ENCODE results near the gene PLXDC2. TPM values are rescaled to one million over a fixed set of nuclear protein-coding genes. Genes with fewer than 3 reads are reported as not detected.

The PLXDC2 gene
- total RNA-seq, 1 donor from 2014 or later = 94.1 TPM

GRCh38 chr10:19869370-19869769, 53.1 kb downstream of the PLXDC2 start:
- DNase-seq (ENCODE audit: low spot score in 2 of 2) = no peak
- Histone ChIP-seq H3K36me3 (no peaks in the 10 kb centered on the region), H3K9me3 (no peaks in the 10 kb centered on the region), H3K27ac (no peak overlapping the region), H3K27me3 (no peaks in the 10 kb centered on the region), H3K4me3 (no peak overlapping the region), H3K4me1 (no peaks in the 10 kb centered on the region)
- no peak for TF ChIP-seq CTCF (IDR thresholded peaks at IDR 0.05)
- intact Hi-C loops (cut with DNase I) = no loop called here

DNA sequence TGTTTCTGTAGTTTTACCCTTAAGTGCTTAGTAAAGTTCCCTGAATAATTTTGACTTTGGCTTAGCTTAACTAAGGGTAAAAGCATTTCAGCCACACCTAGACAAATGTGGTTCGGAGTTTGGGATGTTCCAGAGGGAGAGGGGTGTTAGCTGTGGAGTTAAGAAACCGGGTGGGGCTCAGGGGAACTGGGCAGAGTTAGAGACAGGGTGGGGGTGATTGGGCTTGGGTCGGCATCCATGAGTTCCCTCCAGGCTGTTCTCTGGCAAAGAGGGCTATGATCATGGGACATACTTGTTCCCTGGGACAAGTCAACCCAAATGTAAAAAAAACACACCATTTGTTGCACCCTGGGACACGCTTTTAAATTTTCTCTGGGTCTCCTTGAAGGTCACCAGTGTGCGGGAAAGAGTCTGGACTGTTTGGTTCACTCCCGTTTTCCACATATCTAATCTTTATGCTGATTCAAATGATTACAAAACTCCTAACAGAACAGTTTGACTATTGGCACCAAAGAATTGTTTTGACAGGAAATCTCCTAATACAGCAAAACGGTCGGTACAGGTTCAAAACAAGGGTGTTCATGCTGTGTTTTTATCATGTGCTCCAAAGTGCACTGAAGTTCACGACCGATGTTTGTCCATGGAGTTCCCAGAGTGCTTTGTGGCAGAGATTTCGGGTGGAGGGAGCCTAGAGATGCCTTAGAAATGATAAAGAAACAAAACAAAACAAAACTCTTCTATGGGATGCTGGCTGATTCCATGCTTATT, 56.5 kb downstream of the PLXDC2 start:
- no peak overlapping the region for H3K27ac ChIP-seq
- TF ChIP-seq CTCF (IDR thresholded peaks at IDR 0.05) = no peak
- intact Hi-C loops (cut with DNase I) = no loop called here
- no peaks in the 10 kb centered on the region for H3K36me3 ChIP-seq
- H3K4me1 ChIP-seq = peaks cover 0 to 5% of the 10 kb centered on the region in 2 donors
- H3K9me3 ChIP-seq = no peaks in the 10 kb centered on the region
- no peak for DNase-seq (ENCODE audit: low spot score in 2 of 2)
- H3K4me3 ChIP-seq = no peak overlapping the region
- H3K27me3 ChIP-seq = no peaks in the 10 kb centered on the region

DNA sequence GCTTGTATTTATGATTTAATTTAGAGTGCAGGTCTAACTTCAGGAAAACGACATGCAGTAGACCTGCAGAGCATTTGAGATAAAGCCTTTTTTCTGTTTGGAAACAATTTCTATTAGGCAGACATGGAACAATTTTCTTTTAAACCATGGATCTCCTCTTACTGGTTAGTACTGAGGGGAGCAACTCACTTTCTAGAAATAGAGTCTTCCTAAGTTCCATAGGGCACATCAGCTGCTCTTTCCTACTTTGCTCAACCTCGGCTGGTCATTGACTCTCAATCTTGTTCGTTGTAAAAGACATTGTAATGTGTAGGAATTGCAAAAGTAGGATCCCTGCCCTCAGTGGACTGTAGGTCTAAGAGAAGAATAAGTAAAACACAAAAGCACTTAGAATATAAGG, 58.0 kb downstream of the PLXDC2 start:
- Histone ChIP-seq H3K4me1 (peaks cover 0 to 5% of the 10 kb centered on the region in 2 donors), H3K9me3 (no peaks in the 10 kb centered on the region), H3K27me3 (no peaks in the 10 kb centered on the region), H3K36me3 (no peaks in the 10 kb centered on the region), H3K27ac (peak overlapping the region in 1 of 2 donors; percentile 5), H3K4me3 (no peak overlapping the region)
- no peak for TF ChIP-seq CTCF (IDR thresholded peaks at IDR 0.05)
- DNase-seq (ENCODE audit: low spot score in 2 of 2) = no peak
- intact Hi-C loops (cut with DNase I) = no loop called here

GRCh38 chr10:19874791-19875190, 58.6 kb downstream of the PLXDC2 start:
- Histone ChIP-seq H3K4me3 (no peak overlapping the region), H3K27ac (peak overlapping the region in 1 of 2 donors; percentile 5), H3K36me3 (no peaks in the 10 kb centered on the region), H3K4me1 (peaks cover 0 to 5% of the 10 kb centered on the region in 2 donors), H3K9me3 (no peaks in the 10 kb centered on the region), H3K27me3 (no peaks in the 10 kb centered on the region)
- TF ChIP-seq CTCF (IDR thresholded peaks at IDR 0.05) = no peak
- DNase-seq (ENCODE audit: low spot score in 2 of 2) = no peak
- intact Hi-C loops (cut with DNase I) = loop anchor here (5.0 kb wide), 1 partner anchor 38 kb away; no protein-coding TSS in a partner anchor

DNA sequence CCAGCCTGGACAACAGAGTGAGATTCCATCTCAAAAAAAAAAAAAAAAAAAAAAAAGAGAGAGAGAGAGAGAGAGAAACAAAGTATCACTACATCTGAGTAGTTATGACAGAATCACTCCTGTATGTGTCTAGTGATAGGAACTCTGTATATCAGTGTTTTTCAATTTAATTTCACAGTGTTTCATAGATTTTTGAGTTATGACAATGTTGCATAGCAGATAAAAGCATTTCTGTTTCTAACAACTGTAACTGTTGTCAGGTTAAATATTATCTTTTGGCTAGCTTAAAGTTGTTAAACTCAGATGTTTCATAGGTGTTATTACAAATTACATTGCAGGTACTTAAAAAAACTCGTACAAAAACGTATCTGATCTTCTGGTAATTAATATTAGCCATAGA, 60.3 kb downstream of the PLXDC2 start:
- H3K4me1 ChIP-seq = peaks cover 0 to 10% of the 10 kb centered on the region in 2 donors
- intact Hi-C loops (cut with DNase I) = loop anchor here (5.0 kb wide), 1 partner anchor 36 kb away; no protein-coding TSS in a partner anchor
- no peak for DNase-seq (ENCODE audit: low spot score in 2 of 2)
- TF ChIP-seq CTCF (IDR thresholded peaks at IDR 0.05) = no peak
- H3K9me3 ChIP-seq = no peaks in the 10 kb centered on the region
- no peak overlapping the region for H3K4me3 ChIP-seq
- H3K27me3 ChIP-seq = no peaks in the 10 kb centered on the region
- H3K36me3 ChIP-seq = no peaks in the 10 kb centered on the region
- no peak overlapping the region for H3K27ac ChIP-seq
